ENCODE data around the gene LIN7B.

- TF ChIP-seq CTCF (conservative IDR thresholded peaks at IDR 0.05 in 1 of 2, IDR thresholded peaks at IDR 0.05 in 1 of 2; ENCODE audit: low read depth in 1 of 2, low read length in 2 of 2), result no peak
- no peak for TF ChIP-seq EZH2 (IDR thresholded peaks at IDR 0.05; ENCODE audit: low read length, missing control alignments)
These were observed 9.8 kb upstream of the LIN7B start for GRCh38 chr19:49104229-49104864.
